IPS-11a (cell line): ENCODE results near the gene UBE2I.
"Not testable (repeated sequence)": the region's sequence is repeated elsewhere in the genome, so short reads cannot be mapped to it uniquely, and the experiment has no call there.

Source experiments
- H3K4me3 ChIP-seq: one replicate; pipeline ENCODE4 v1.5.1; 2013; ENCODE audit warnings: low read depth, low read length, control low read depth

Gene UBE2I

DNA sequence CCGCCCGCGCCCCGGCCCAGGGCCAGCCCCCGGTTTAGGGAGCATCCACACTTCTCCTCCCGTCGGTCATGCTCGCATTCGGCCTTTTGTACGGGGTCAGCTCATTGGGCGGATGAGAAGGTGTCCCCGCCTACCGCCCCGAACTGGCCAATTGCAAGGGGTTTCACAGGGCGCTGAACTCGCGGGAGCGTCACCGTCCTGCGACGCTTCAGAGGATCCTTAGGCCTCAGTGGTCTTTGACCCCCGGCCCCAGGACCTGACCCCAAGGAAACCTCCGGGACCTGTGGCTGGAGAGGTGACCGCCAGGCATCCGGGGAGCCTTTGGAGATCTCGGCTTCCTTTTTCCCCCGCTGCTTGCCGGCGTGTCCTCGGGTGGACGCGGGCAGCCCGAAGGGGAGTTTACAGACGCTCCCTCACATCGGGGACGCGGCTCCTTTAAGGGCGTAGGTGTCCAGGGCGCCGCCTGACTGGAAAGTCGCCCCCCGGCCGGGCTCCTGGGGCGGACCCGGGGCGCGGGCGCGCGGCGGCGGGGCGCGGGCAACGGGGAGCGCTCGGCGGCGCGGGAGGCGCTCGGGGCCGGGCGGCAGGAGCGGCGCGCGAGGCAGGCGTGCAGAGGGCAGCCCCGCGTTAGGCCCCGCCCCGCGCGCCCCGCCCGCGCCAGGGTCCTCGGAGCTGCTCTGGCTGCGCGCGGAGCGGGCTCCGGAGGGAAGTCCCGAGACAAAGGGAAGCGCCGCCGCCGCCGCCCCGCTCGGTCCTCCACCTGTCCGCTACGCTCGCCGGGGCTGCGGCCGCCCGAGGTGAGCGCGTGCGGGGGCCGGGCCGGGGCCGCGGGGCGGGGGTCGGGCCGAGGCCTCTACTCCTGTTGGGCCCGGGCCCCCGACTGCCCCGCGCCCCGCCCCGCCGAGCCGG is at the start of gene UBE2I:
TSS of gene UBE2I (plus strand) at position 660 of the 909 bp plus-strand sequence. CDS start 4,395 bp downstream, outside the sequence.
- peak within 1 kb of the TSS; percentile 93 for H3K4me3 ChIP-seq

DNA sequence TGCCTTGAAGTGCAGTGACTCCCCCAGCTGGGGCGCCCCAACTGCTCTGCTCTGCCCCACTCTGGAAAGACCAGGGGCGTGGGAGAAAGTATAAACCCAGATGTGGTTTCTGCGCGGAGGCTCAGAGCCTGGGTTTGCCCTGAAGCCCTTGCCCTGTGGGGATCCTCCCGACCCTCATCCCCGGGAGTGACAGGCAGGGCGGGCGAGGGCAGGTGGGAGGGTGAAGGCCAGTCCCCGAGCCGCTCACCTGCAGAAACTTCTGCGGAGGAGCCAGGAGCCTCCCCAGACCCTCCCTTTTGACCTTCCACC is 49.7 kb upstream of the UBE2I start:
- no peak overlapping the region for H3K4me3 ChIP-seq

DNA sequence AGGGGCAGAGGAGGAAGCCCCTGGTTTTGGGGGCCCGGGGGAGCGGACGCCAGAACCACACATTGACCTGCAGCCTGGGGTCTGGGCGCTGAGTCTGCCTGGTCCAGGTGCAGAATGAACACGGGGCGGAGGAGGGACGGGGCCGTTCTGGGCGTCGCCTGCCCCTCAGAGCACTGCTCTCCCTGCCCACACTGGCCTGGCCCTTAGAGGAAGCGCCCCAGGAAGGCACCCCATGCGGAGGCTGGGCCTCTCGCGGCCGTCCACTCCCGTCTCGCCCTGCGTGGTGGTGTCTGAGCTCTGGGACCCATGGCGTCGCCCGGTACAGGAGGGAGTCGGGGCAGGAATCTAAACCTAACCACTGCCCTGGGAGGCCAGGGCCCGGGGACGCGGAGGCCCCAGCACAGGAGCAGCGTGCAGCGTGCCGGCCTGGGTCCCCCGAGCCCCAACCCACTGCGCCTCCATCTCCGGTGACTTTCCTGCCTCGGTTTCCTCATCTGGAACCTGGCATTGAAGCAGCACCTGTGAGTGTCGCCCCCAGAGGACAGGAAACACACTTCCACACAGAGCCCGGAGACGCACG is 49.2 kb upstream of the UBE2I start:
- no peak overlapping the region for H3K4me3 ChIP-seq

DNA sequence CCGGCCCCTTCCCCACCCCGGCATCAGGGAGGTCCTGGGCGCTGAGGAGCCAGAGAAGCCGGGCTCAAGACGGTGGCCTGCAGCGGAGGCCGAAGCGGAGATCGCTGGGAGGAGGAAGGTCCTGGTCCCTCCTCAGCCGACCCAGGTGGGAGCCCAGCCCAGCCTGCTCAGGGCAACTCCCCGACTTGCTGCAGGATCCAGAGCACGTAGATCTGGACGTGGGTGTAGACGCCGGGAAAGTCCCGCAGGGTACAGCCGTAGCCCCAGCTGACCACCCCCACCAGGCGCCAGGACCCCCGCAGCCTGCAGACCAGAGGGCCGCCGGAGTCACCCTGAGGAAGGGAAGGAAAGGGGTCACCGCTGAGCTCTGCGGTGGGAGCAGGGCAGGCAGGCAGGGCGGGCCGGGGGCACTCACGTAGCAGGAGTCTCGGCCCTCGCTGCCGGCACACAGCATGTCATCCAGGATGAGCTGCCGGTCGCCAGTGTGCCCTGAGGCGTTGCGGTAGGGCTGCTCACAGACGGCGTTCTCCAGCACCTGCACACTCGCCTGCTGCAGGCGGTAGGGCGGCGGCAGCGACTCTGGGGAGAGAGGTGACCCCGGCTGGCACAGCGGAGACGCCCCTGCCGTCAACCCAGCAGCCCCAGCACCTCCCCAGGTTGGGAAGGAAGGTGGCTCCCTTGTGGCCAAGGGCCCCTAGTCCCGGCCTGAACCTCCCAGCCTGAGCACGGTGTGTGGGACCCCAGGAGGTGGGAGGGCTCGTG is 48.1 kb upstream of the UBE2I start:
- no peak overlapping the region for H3K4me3 ChIP-seq

DNA sequence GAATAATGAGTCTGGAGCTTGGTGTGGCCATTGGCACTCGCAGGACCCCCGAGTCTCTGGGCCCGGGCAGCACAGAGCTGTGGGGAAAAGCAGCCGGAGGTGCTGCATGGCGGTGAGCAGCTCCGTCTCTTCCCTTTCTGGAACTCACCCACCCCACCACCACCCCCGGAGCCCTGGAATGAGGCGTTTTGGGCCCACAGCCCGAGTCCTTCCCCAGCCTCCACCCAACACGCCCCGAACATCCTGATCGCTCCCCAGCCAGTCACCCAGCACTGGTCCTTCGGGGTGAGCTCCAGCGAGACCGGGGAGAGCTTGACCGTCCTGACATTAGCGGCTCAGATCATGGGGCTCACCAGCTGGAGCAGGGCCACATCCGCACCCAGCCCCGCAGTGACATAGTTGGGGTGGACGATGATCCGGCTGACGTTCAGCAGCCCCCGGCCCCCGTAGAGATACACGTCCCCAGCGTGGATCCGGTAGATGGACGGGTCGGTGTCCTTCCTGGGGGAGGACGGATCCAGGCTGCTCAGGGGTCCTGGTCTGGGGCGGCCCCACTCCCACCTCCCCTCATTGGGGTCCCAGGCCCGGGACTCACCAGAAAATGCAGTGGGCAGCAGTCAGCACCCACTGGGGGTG is 47.1 kb upstream of the UBE2I start:
- H3K4me3 ChIP-seq: no peak overlapping the region

DNA sequence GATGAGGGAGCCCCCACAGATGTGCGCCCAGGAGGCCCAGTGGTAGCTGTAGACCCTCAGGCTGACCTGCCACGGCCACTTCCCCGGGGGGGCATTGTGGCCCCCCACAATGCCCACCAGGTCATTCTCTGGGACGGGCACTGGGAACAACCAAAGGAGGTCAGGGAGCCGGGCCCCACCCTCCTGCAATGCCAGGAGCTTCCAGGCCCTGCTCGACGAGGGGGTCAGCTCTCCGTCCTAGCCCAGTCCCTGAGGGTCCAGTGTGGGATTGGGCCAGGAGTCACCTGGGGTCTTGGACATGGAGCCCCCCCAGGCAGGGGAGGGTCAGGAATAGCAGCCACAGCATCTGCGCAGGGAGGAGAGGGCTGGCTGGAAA is 46.6 kb upstream of the UBE2I start:
- H3K4me3 ChIP-seq: no peak overlapping the region

DNA sequence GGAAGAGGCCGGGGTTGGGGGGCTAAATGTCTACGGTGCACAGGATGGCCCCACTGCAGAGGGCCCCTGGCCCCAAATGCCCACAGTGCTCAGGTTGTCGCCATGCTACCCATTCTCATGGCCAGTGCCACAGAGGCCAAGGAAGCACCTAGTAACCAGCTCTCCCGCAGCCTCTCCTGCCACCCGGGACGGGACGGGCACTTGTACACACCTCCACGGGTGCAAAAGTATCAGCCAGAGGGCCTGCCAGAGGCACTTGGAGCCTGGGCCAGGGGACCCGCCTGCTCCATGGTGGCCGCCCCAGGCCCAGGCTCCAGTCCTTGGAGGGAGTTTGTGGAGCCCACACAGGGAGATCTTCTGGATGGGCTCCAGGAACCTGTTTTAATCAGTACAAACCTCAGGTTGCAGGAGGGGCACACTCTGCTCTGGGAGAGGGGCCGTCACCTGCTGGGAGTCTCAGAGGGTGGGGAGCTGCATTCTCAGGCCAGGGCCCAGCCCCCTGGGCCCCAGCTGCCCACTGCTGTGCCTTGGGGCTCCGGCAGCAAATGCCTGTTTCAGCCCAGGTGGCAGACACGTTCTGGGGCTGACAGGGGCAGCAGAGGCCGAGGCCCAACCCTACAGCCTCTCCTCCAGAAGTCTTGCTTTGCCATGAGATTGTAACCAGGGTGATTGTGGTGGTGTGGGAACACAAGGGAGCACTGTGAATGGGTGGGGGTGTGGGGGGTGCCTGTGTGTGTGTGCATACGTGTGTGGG is 45.7 kb upstream of the UBE2I start:
- H3K4me3 ChIP-seq: no peak overlapping the region

DNA sequence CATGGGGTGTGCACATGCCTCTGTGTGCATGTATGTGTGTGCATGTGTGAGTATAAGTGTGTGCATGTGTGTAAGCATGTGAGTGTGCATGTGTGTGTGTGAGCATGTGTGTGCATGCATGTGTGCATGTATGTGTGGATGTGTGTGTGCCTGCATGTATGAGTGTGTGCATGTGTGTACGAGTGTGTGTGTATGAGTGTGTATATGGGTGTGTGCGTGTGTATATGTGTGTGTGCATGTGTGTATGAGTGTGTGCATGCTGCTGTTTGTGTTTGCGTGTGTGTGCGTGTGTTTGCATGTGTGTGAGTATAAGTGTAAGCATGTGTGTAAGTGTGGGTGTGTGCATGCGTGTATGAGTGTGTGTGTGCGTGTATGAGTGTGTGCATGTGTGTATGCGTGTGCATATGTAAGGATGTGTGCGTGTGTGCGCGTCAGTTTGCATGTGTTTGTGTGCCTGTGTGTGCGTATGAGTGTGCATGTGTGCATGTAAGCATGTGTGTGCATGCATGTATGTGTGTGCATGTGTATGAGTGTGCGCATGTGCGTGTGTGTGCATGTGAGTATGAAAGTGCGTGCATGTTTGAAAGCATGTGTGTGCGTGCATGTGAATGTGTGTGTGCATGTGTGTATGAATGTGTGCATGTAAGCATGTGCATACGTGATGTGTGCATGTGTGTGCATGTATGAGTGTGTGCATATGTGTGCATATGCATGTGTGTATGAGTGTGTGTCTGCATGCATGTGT is 44.9 kb upstream of the UBE2I start:
- H3K4me3 ChIP-seq: no peak overlapping the region

DNA sequence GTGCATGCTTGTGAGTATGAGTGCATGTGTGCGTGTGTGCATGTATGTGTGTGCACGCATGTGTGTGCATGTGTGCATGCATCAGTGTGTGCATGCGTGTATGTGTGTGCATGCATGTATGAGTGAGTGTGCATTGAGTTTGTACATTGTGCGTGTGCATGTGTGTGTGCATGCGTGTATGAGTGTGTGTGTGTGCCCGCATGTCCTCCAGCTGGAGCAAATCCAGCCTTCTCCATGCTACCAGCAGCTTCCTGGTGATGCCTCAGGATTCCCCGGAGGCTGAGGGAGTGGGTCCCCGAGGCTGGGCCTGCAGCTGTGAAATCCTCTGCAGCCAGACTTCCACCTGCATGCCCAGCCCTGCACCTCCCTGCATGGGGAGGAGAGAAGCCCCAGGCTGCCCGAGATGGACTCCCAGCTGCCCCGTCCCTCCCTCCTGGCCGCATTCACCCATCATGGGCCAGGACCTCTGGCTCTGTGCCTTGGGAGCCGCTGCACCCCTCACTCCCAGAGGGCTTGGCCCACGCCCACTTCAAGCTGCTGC is 44.3 kb upstream of the UBE2I start:
- H3K4me3 ChIP-seq: no peak overlapping the region

DNA sequence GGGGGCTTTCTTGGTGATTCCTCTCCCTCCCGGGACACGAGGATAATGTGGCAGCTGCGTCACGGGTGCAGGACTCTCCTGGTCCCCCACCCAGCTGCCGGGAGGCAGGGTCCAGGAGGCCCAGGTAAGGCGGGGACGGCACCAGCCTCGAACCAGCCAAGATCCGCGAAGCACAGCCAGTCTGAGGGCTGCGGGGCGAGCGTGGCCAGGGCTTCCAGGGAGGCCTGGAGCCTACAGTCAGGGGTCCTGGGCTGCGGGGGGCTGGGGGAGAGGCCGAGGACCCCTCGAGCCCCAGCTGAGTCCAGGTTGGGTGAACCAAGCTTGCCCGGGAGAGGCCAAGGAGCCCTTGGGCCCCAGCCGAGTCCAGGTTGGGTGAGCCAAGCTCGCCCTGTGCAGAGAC is 43.6 kb upstream of the UBE2I start:
- H3K4me3 ChIP-seq: no peak overlapping the region

DNA sequence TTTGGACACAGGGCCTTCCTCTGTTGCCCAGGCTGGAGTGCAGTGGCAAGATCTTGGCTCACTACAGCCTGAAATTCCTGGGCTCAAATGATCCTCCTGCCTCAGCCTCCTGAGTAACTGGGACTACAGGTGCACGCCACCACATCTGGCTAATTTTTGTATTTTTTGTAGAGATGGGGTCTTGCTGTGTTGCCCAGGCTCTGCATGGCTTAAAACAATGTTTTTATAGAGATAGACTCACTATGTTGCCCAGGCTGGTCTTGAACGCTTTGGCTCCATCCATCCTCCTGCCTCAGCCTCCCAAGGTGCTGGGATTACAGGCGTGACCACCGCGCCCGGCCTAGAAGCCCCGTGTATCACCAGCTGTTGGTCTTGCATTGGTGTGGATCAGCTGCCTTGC is 40.0 kb upstream of the UBE2I start:
- not testable (repeated sequence) for H3K4me3 ChIP-seq

DNA sequence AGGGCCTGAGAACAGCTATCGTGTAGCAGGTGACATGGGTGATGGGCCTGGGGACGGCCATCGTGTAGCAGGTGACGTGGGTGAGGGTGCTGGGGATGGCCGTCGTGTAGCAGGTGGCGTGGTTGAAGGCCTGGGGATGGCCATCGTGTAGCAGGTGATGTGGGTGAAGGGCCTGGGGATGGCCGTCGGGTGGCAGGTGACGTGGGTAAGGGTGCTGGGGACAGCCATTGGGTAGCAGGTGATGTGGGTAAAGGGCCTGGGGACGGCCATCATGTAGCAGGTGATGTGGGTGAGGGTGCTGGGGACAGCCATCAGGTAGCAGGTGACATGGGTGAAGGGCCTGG is 38.1 kb upstream of the UBE2I start:
- H3K4me3 ChIP-seq: no peak overlapping the region

DNA sequence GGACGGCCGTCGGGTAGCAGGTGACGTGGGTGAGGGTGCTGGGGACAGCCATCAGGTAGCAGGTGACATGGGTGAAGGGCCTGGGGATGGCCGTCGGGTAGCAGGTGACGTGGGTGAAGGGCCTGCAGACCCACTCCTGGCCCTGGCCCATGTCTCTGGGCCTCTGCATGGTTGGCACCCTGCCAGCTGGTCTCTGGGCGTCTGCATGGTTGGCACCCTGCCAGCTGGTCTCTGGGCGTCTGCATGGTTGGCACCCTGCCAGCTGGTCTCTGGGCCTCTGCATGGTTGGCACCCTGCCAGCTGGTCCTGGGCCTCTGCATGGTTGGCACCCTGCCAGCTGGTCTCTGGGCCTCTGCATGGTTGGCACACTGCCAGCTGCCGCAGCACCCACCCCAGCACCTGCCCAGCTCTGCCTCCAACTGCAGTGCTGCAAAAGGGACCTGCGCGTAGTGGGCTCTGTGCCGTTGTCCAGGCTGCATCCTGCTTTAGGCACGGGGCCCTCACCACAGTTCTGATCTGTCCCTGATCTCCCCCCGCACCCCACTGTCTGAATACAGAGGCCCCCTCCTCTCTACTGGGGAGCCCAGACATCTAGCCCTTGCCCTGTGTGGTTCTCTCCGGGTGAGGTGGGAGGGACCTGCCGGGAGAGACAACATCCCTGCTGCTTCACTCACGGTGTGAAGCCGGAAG is 37.6 kb upstream of the UBE2I start:
- H3K4me3 ChIP-seq: not testable (repeated sequence)

DNA sequence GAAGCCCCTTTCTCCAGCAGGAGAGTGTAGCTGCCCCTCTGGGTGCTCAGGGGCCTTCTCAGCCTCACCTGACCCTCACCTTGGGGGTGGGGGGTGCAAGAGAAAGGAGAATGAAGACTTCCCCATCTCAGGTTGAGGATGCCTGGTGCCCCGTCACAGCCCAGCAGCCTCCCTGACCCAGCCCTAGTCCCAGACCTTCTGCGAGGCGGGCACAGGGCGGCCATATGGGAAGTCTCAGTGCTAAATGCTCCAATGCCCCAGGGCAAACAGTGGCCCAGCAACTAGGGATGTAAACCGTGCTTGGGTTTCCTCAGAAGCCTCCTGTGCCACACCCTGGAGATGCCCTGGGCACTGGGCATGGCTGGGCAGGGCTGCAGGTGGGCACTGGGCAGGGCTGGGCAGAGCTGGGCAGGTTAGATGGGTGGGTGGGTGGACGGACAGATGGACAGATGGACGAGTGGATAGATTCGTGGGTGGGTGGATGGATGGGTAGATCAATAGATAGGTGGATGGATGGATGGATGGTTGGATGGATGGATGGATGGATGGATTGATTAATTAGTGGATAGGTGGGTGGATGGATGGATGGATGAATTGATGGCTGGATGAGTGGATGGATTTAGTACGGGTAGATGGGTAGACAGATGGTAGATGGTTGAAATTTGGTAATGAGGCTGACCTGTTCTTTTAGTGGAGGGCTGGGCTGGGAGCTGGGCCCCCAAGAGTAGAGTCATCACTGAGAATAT is 36.8 kb upstream of the UBE2I start:
- no peak overlapping the region for H3K4me3 ChIP-seq

DNA sequence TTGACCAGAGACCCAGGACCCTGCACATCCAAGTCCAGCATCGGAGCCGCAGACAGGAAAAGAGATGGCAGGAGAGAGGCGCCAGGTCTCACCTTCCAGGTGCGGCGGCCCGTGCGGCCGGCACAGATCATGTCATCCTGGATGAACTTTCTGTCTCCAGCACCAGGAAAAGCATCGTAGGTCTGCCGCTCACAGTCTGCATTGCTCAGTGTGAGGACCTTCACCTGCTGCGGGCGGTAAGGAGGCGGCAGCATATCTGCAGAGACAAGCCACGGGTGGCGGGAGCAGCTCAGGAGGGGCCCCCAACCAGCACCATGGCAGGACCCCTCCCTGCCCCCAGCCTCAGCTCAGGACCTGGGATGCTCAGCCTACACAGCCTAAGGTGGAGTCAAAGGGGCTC is 35.6 kb upstream of the UBE2I start:
- H3K4me3 ChIP-seq: no peak overlapping the region

DNA sequence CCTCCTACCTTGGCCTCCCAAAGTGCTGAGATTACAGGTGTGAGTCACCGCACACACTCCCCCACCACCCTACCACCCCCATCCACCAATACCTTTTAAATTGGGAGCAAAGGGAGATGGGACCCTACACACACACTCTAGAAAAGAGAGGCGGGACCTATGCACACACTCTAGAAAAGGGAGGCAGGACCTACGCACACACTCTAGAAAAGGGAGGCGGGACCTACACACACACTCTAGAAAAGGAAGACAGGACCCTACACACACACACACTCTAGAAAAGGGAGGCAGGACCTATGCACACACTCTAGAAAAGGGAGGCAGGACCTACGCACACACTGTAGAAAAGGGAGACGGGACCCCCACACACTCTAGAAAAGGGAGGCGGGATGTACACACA is 34.7 kb upstream of the UBE2I start:
- H3K4me3 ChIP-seq: no peak overlapping the region

DNA sequence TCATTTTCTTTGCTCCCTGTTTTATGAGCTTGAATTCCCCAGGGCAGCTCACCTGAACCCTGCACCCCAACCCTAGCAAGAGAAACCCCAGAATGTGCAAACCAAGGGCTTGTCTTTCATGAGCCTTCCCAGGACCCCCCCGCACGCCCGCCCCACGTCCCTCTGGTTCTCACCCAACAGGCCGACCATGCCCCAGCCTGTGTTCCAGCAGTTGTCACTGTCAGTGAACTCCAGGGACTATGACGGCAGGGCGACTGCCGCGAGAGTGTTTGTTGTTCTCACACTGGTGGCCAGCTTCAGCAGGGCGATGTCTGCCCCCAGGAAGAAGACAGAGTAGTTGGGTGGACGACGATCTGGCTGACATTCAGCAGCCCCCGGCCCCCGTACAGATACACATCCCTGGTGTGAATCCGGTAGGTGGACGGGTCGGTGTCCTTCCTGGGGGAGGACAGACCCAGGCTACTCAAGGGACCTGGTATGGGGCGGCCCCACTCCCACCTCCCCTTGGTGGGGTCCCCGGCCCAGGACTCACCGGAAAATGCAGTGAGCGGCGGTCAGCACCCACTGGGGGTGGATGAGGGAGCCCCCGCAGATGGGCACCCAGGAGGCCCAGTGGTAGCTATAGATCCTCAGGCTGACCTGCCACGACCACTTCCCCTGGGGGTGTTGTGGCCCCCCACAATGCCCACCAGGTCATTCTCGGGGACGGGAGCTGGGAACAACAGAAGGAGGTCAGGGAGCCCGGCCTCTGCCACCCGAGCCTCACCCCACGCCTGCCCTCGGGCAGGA is 33.5 kb upstream of the UBE2I start:
- no peak overlapping the region for H3K4me3 ChIP-seq

DNA sequence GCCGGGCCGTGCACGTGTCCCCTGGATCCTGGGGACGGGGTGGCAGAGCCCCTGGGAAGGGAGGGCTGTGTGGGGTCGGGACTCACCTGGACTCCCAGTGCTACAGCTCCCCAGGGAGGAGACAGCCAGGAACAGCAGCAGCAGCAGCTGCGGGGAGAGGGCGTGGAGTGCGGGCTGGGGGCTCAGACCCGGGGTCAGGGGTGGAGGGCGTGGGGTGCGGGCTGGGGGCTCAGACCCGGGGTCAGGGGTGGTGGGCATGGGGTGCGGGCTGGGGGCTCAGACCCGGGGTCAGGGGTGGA is 32.9 kb upstream of the UBE2I start:
- H3K4me3 ChIP-seq: no peak overlapping the region
